IMR-90 (cell line): Measurements from ENCODE around the gene PHAF1. TPM values are rescaled to one million over a fixed set of nuclear protein-coding genes. Genes with fewer than 3 reads are reported as not detected.

ENCODE experiments used
- ATAC-seq: fragments of 200-7000 bp; cut with Tn5 transposase; 2 replicates; pipeline ENCODE4 v1.9.1; 2020; ENCODE audit warnings: low read depth, mild to moderate bottlenecking, moderate library complexity
- BruUV-seq: library from RNA; stranded (reverse); fragments of 400-500 nt; replicated peaks from 2 replicates; lab custom pipeline; 2021; lab: Mats Ljungman, UMichigan
- CTCF ChIA-PET: fragments of 300-600 bp; formaldehyde crosslinking; extraction: SDS; loops from one replicate; lab custom pipeline; 2021; ENCODE audit warnings: antibody characterized with exemption; lab: Yijun Ruan, JAX
- POLR2A ChIA-PET: fragments of 300-600 bp; sonication (Branson Sonifier 250); formaldehyde crosslinking; loops from one replicate; lab custom pipeline; 2022; ENCODE audit warnings: antibody characterized with exemption; ENCODE audit not compliant: unreplicated experiment; lab: Charles Lee
- DNase-seq: peaks from one replicate; pipeline ENCODE4 v3.0.0; 2013
- H2AFZ ChIP-seq: replicated peaks from 2 replicates; pipeline ENCODE3; 2013; ENCODE audit warnings: low read length, mild to moderate bottlenecking; ENCODE audit not compliant: poor library complexity
- H2AK5ac ChIP-seq: 2 replicates; pipeline ENCODE4 v1.6.1; 2013; ENCODE audit warnings: low read depth, low read length, inconsistent platforms
- H2AK9ac ChIP-seq: replicated peaks from 2 replicates; pipeline ENCODE3; 2013; ENCODE audit warnings: mild to moderate bottlenecking, low read depth, low read length, moderate library complexity; ENCODE audit not compliant: poor library complexity
- H2BK120ac ChIP-seq: 2 replicates; pipeline ENCODE4 v1.6.1; 2013; ENCODE audit warnings: low read depth, low read length, inconsistent platforms
- H2BK15ac ChIP-seq: 3 replicates; pipeline ENCODE4 v1.6.1; 2013; ENCODE audit warnings: low read depth, low read length, inconsistent platforms
- H2BK20ac ChIP-seq: 2 replicates; pipeline ENCODE4 v1.6.1; 2013; ENCODE audit warnings: low read depth, mild to moderate bottlenecking, inconsistent platforms, low read length, moderate library complexity
- H2BK5ac ChIP-seq: 2 replicates; pipeline ENCODE4 v1.6.1; 2013; ENCODE audit warnings: mild to moderate bottlenecking, low read depth, low read length, inconsistent platforms; ENCODE audit not compliant: poor library complexity, severe bottlenecking
- H3K14ac ChIP-seq: replicated peaks from 2 replicates; pipeline ENCODE4 v1.6.1; 2013; ENCODE audit warnings: low read depth, low read length, inconsistent platforms
- H3K18ac ChIP-seq: 2 replicates; pipeline ENCODE4 v1.6.1; 2013; ENCODE audit warnings: low read depth, low read length, control low read depth
- H3K23ac ChIP-seq: 2 replicates; pipeline ENCODE4 v1.6.1; 2013; ENCODE audit warnings: low read depth, low read length, inconsistent platforms
- H3K27ac ChIP-seq: 2 replicates; pipeline ENCODE4 v1.5.1; 2013; ENCODE audit warnings: mild to moderate bottlenecking, control low read depth, low read length; ENCODE audit not compliant: insufficient read depth
- H3K27me3 ChIP-seq: 2 replicates; pipeline ENCODE4 v1.6.1; 2013; ENCODE audit warnings: low read length; ENCODE audit not compliant: control insufficient read depth, insufficient read depth
- H3K36me3 ChIP-seq: 2 replicates; pipeline ENCODE4 v1.6.1; 2013; ENCODE audit warnings: low read length, mixed read lengths; ENCODE audit not compliant: control insufficient read depth, insufficient read depth
- H3K4ac ChIP-seq: 2 replicates; pipeline ENCODE4 v1.6.1; 2013; ENCODE audit warnings: low read depth, low read length, inconsistent platforms
- H3K4me1 ChIP-seq: 2 replicates; pipeline ENCODE4 v1.6.1; 2013; ENCODE audit warnings: low read length, mixed read lengths; ENCODE audit not compliant: control insufficient read depth, insufficient read depth
- H3K4me2 ChIP-seq: 2 replicates; pipeline ENCODE4 v1.6.1; 2013; ENCODE audit warnings: low read depth, mild to moderate bottlenecking, control low read depth, low read length, moderate library complexity
- H3K4me3 ChIP-seq: 2 replicates; pipeline ENCODE4 v1.5.1; 2013; ENCODE audit warnings: low read depth, mild to moderate bottlenecking, control low read depth, low read length, moderate library complexity; ENCODE audit not compliant: insufficient read depth
- H3K56ac ChIP-seq: 2 replicates; pipeline ENCODE4 v1.6.1; 2013; ENCODE audit warnings: low read length, inconsistent platforms; ENCODE audit not compliant: insufficient read depth; ENCODE audit errors: extremely low read depth
- H3K79me1 ChIP-seq, 2 experiments: 2 replicates each; pipeline ENCODE4 v1.6.1; 2013; ENCODE audit warnings: low read length in 2 of 2, inconsistent platforms in 1 of 2, low read depth in 1 of 2
- H3K9ac ChIP-seq: 2 replicates; pipeline ENCODE4 v1.6.1; 2013; ENCODE audit warnings: low read depth, low read length, control low read depth
- H3K9me1 ChIP-seq: 2 replicates; pipeline ENCODE4 v1.6.1; 2013; ENCODE audit warnings: low read length, inconsistent platforms; ENCODE audit not compliant: insufficient read depth
- H3K9me3 ChIP-seq: 2 replicates; pipeline ENCODE4 v1.6.1; 2013; ENCODE audit warnings: low read length; ENCODE audit not compliant: control insufficient read depth, insufficient read depth
- H4K20me1 ChIP-seq: 2 replicates; pipeline ENCODE4 v1.6.1; 2013; ENCODE audit warnings: low read length, inconsistent platforms; ENCODE audit not compliant: insufficient read depth
- H4K5ac ChIP-seq: 2 replicates; pipeline ENCODE4 v1.6.1; 2013; ENCODE audit warnings: mild to moderate bottlenecking, low read depth, low read length, control low read depth
- H4K8ac ChIP-seq, 2 experiments: 2 replicates each; pipeline ENCODE4 v1.6.1; 2013; ENCODE audit warnings: low read depth in 2 of 2, low read length in 2 of 2, control low read depth in 1 of 2, inconsistent platforms in 1 of 2
- H4K91ac ChIP-seq: 2 replicates; pipeline ENCODE4 v1.6.1; 2013; ENCODE audit warnings: low read depth, low read length, inconsistent platforms; ENCODE audit not compliant: insufficient read depth
- BHLHE40 ChIP-seq: fragments of 150-350 bp; IDR thresholded peaks from 2 replicates; pipeline ENCODE4 v1.6.1; 2016; ENCODE audit warnings: mild to moderate bottlenecking, low read depth, low read length
- MAFK ChIP-seq: IDR thresholded peaks from 2 replicates; pipeline ENCODE4 v1.6.1; 2012; ENCODE audit warnings: low read depth, low read length, improper control_type of control experiment
- POLR2A ChIP-seq: IDR thresholded peaks from 2 replicates; pipeline ENCODE4 v1.6.1; 2012; ENCODE audit warnings: mild to moderate bottlenecking, low read depth, low read length
- RCOR1 ChIP-seq: IDR thresholded peaks from 2 replicates; pipeline ENCODE4 v1.6.1; 2012; ENCODE audit warnings: mild to moderate bottlenecking, low read length, improper control_type of control experiment; ENCODE audit not compliant: insufficient replicate concordance
- RFX5 ChIP-seq: IDR thresholded peaks from 2 replicates; pipeline ENCODE4 v1.8.0; 2012; ENCODE audit warnings: low read depth, mild to moderate bottlenecking, low read length, moderate library complexity
- SMC3 ChIP-seq: fragments of 150-350 bp; IDR thresholded peaks from 2 replicates; pipeline ENCODE4 v1.6.1; 2016; ENCODE audit warnings: low read depth, mild to moderate bottlenecking, antibody characterized with exemption, low read length, moderate library complexity
- WGBS, 2 experiments: methylation state at CpG; one replicate each; pipeline versions ENCODE4 v1.1.5 to v1.1.7; 2013; ENCODE audit warnings: missing lambda C conversion rate in 2 of 2; ENCODE audit not compliant: insufficient read length in 1 of 2; ENCODE audit errors: extremely low coverage in 2 of 2; 5-methylcytosine and 5-hydroxymethylcytosine counted together
- dilution Hi-C: fragments of 300-500 bp; cut with HindIII; formaldehyde crosslinking; loops from one replicate; pipeline ENCODE4 v1.14.3; 2018; ENCODE audit warnings: low sequenced_read_pairs; ENCODE audit not compliant: unreplicated experiment
- in situ Hi-C: fragments of 300-500 bp; cut with MboI; formaldehyde crosslinking; loops from 3 replicates; pipeline ENCODE4 v1.14.3; 2019; ENCODE audit warnings: low sequenced_read_pairs, inconsistent platforms, mixed read lengths
- intact Hi-C: fragments of 100-400 bp; cut with micrococcal nuclease; formaldehyde crosslinking; loops from 2 replicates; pipeline ENCODE4 v1.10.0; 2022
- polyA plus RNA-seq, 3 experiments: library from polyadenylated mRNA; depleted of rRNA; stranded (reverse); fragments of >200 nt; gene quantifications; 2 replicates each; pipeline ENCODE4 v1.2.3, GENCODE V29; 2012; ENCODE audit warnings: low replicate concordance in 1 of 3
- total RNA-seq: library from RNA; depleted of rRNA; stranded (reverse); fragments of >200 nt; gene quantifications from 2 replicates; pipeline ENCODE4 v1.2.3, GENCODE V29; 2012
- TF ChIP-seq, protein P1 (sequence below): conservative IDR thresholded peaks from 2 replicates; pipeline ENCODE4 v1.5.1; 2012; ENCODE audit warnings: mild to moderate bottlenecking, low read depth, low read length, improper control_type of control experiment
- TF ChIP-seq, protein P2 (sequence below): fragments of 150-350 bp; IDR thresholded peaks from 2 replicates; pipeline ENCODE4 v1.6.1; 2016; ENCODE audit warnings: low read depth, mild to moderate bottlenecking, low read length, moderate library complexity, borderline replicate concordance
- TF ChIP-seq, protein P3 (sequence below): fragments of 150-350 bp; IDR thresholded peaks from 2 replicates; pipeline ENCODE4 v1.6.1; 2017; ENCODE audit warnings: mild to moderate bottlenecking, antibody characterized with exemption, low read length, low read depth

Gene PHAF1
- total and polyA plus RNA-seq, 2 of the 4 experiments (the other 2 are of a cell fraction): 14.0 to 19.8 TPM

DNA sequence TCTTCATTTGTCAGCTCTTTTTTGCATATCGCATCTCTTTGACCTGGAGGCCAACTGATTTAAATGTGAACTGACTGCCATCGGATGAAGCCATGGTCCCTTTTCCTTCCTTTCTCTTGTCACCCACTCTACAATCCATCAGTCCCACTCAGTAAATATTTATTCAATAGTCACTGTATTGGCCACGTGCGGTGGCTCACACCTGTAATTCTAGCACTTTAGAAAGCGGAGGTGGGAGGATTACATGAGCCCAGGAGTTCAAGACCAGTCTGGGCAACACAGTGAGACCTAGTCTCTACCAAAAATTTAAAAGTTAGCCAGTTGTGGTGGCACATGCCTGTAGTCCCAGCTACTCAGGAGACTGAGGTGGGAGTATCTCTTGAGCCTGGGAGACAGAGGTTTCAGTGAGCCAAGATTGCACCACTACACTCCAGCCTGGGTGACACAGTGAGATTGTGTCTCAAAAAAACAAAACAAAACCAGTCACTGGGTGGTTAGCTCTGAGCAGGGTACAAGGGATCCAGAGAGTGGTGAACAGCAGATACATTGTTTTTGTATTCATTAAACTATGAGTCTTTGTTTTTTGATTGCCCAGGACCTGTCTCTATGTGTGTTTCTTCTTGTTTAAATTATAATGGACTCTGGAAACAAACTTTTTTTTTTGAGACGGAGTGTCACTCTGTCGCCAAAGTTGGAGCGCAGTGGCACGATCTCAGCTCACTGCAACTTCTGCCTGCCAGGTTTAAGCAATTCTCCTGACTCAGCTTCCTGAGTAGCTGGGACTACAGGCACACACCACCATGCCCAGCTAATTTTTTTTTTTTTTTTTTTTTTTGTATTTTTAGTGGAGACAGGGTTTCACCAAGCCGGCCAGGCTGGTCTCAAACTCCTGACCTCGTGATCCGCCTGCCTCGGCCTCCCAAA lies 6.9 kb downstream of the PHAF1 start:
- Histone ChIP-seq H3K4me2 (no peak overlapping the region), H3K56ac (no peak overlapping the region), H2BK20ac (no peak overlapping the region), H3K27me3 (no peaks in the 10 kb centered on the region), H2BK5ac (no peak overlapping the region), H3K14ac (no peak overlapping the region), H3K36me3 (peaks cover 5% of the 10 kb centered on the region), H2AK9ac (no peak overlapping the region), H3K9me3 (no peaks in the 10 kb centered on the region), H2BK120ac (no peak overlapping the region), H4K91ac (no peak overlapping the region), H3K79me1 (peaks cover 42 to 87% of the 10 kb centered on the region in 2 experiments), H2BK15ac (no peak overlapping the region), H3K9me1 (peaks cover 19% of the 10 kb centered on the region), H3K4me1 (peaks cover 10% of the 10 kb centered on the region), H4K20me1 (peaks cover 60% of the 10 kb centered on the region), H3K23ac (peak overlapping the region; percentile 36; the same call in 1 of the 2 replicates), H2AK5ac (no peak overlapping the region), H2AFZ (no peak overlapping the region), H3K4me3 (no peak overlapping the region), H3K27ac (no peak overlapping the region), H3K18ac (no peak overlapping the region), H4K8ac (no peak overlapping the region), H3K4ac (no peak overlapping the region), H3K9ac (no peak overlapping the region), H4K5ac (no peak overlapping the region)
- ChIA-PET CTCF (interaction anchor here (0.6 to 1.4 kb wide), 2 partner anchors 16 to 167 kb away, joined by 3 to 7 read pairs; no protein-coding TSS in a partner anchor), POLR2A (interaction anchor here (0.6 kb wide), 1 partner anchor 84 kb away, joined by 7 read pairs; no protein-coding TSS in a partner anchor)
- no peak for TF ChIP-seq RCOR1
- TF ChIP-seq POLR2A: no peak
- TF ChIP-seq, protein P1, sequence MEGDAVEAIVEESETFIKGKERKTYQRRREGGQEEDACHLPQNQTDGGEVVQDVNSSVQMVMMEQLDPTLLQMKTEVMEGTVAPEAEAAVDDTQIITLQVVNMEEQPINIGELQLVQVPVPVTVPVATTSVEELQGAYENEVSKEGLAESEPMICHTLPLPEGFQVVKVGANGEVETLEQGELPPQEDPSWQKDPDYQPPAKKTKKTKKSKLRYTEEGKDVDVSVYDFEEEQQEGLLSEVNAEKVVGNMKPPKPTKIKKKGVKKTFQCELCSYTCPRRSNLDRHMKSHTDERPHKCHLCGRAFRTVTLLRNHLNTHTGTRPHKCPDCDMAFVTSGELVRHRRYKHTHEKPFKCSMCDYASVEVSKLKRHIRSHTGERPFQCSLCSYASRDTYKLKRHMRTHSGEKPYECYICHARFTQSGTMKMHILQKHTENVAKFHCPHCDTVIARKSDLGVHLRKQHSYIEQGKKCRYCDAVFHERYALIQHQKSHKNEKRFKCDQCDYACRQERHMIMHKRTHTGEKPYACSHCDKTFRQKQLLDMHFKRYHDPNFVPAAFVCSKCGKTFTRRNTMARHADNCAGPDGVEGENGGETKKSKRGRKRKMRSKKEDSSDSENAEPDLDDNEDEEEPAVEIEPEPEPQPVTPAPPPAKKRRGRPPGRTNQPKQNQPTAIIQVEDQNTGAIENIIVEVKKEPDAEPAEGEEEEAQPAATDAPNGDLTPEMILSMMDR: no peak
- TF ChIP-seq, protein P2, sequence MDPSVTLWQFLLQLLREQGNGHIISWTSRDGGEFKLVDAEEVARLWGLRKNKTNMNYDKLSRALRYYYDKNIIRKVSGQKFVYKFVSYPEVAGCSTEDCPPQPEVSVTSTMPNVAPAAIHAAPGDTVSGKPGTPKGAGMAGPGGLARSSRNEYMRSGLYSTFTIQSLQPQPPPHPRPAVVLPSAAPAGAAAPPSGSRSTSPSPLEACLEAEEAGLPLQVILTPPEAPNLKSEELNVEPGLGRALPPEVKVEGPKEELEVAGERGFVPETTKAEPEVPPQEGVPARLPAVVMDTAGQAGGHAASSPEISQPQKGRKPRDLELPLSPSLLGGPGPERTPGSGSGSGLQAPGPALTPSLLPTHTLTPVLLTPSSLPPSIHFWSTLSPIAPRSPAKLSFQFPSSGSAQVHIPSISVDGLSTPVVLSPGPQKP: no peak
- TF ChIP-seq, protein P3, sequence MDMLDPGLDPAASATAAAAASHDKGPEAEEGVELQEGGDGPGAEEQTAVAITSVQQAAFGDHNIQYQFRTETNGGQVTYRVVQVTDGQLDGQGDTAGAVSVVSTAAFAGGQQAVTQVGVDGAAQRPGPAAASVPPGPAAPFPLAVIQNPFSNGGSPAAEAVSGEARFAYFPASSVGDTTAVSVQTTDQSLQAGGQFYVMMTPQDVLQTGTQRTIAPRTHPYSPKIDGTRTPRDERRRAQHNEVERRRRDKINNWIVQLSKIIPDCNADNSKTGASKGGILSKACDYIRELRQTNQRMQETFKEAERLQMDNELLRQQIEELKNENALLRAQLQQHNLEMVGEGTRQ: no peak
- TF ChIP-seq BHLHE40: no peak
- no peak for TF ChIP-seq SMC3
- TF ChIP-seq RFX5: no peak
- TF ChIP-seq MAFK: no peak
- dilution Hi-C loops: no loop called here
- intact Hi-C loops: no loop called here
- 96% methylated on average over 5 of the region's 13 CpGs; no CpG with 5 or more reads in 1 of the 2 experiments for WGBS, 2 experiments
- BruUV-seq: no TSS peak
- in situ Hi-C loops: no loop called here
- ATAC-seq: no peak
- no peak for DNase-seq
